IMR-90 (cell line): Measurements from ENCODE around the gene HBEGF. TPM values are rescaled to one million over a fixed set of nuclear protein-coding genes. Genes with fewer than 3 reads are reported as not detected.

Experiments
- ATAC-seq: fragments of 200-7000 bp; cut with Tn5 transposase; 2 replicates; pipeline ENCODE4 v1.9.1; 2020; ENCODE audit warnings: low read depth, mild to moderate bottlenecking, moderate library complexity
- BruUV-seq: library from RNA; stranded (reverse); fragments of 400-500 nt; replicated peaks from 2 replicates; lab custom pipeline; 2021; lab: Mats Ljungman, UMichigan
- CTCF ChIA-PET: fragments of 300-600 bp; formaldehyde crosslinking; extraction: SDS; loops from one replicate; lab custom pipeline; 2021; ENCODE audit warnings: antibody characterized with exemption; lab: Yijun Ruan, JAX
- POLR2A ChIA-PET: fragments of 300-600 bp; sonication (Branson Sonifier 250); formaldehyde crosslinking; loops from one replicate; lab custom pipeline; 2022; ENCODE audit warnings: antibody characterized with exemption; ENCODE audit not compliant: unreplicated experiment; lab: Charles Lee
- DNase-seq: peaks from one replicate; pipeline ENCODE4 v3.0.0; 2013
- H2AFZ ChIP-seq: replicated peaks from 2 replicates; pipeline ENCODE3; 2013; ENCODE audit warnings: low read length, mild to moderate bottlenecking; ENCODE audit not compliant: poor library complexity
- H2AK5ac ChIP-seq: 2 replicates; pipeline ENCODE4 v1.6.1; 2013; ENCODE audit warnings: low read depth, low read length, inconsistent platforms
- H2AK9ac ChIP-seq: replicated peaks from 2 replicates; pipeline ENCODE3; 2013; ENCODE audit warnings: mild to moderate bottlenecking, low read depth, low read length, moderate library complexity; ENCODE audit not compliant: poor library complexity
- H2BK120ac ChIP-seq: 2 replicates; pipeline ENCODE4 v1.6.1; 2013; ENCODE audit warnings: low read depth, low read length, inconsistent platforms
- H2BK15ac ChIP-seq: 3 replicates; pipeline ENCODE4 v1.6.1; 2013; ENCODE audit warnings: low read depth, low read length, inconsistent platforms
- H2BK20ac ChIP-seq: 2 replicates; pipeline ENCODE4 v1.6.1; 2013; ENCODE audit warnings: low read depth, mild to moderate bottlenecking, inconsistent platforms, low read length, moderate library complexity
- H2BK5ac ChIP-seq: 2 replicates; pipeline ENCODE4 v1.6.1; 2013; ENCODE audit warnings: mild to moderate bottlenecking, low read depth, low read length, inconsistent platforms; ENCODE audit not compliant: poor library complexity, severe bottlenecking
- H3K14ac ChIP-seq: replicated peaks from 2 replicates; pipeline ENCODE4 v1.6.1; 2013; ENCODE audit warnings: low read depth, low read length, inconsistent platforms
- H3K18ac ChIP-seq: 2 replicates; pipeline ENCODE4 v1.6.1; 2013; ENCODE audit warnings: low read depth, low read length, control low read depth
- H3K23ac ChIP-seq: 2 replicates; pipeline ENCODE4 v1.6.1; 2013; ENCODE audit warnings: low read depth, low read length, inconsistent platforms
- H3K27ac ChIP-seq: 2 replicates; pipeline ENCODE4 v1.5.1; 2013; ENCODE audit warnings: mild to moderate bottlenecking, control low read depth, low read length; ENCODE audit not compliant: insufficient read depth
- H3K27me3 ChIP-seq: 2 replicates; pipeline ENCODE4 v1.6.1; 2013; ENCODE audit warnings: low read length; ENCODE audit not compliant: control insufficient read depth, insufficient read depth
- H3K36me3 ChIP-seq: 2 replicates; pipeline ENCODE4 v1.6.1; 2013; ENCODE audit warnings: low read length, mixed read lengths; ENCODE audit not compliant: control insufficient read depth, insufficient read depth
- H3K4ac ChIP-seq: 2 replicates; pipeline ENCODE4 v1.6.1; 2013; ENCODE audit warnings: low read depth, low read length, inconsistent platforms
- H3K4me1 ChIP-seq: 2 replicates; pipeline ENCODE4 v1.6.1; 2013; ENCODE audit warnings: low read length, mixed read lengths; ENCODE audit not compliant: control insufficient read depth, insufficient read depth
- H3K4me2 ChIP-seq: 2 replicates; pipeline ENCODE4 v1.6.1; 2013; ENCODE audit warnings: low read depth, mild to moderate bottlenecking, control low read depth, low read length, moderate library complexity
- H3K4me3 ChIP-seq: 2 replicates; pipeline ENCODE4 v1.5.1; 2013; ENCODE audit warnings: low read depth, mild to moderate bottlenecking, control low read depth, low read length, moderate library complexity; ENCODE audit not compliant: insufficient read depth
- H3K56ac ChIP-seq: 2 replicates; pipeline ENCODE4 v1.6.1; 2013; ENCODE audit warnings: low read length, inconsistent platforms; ENCODE audit not compliant: insufficient read depth; ENCODE audit errors: extremely low read depth
- H3K79me1 ChIP-seq, 2 experiments: 2 replicates each; pipeline ENCODE4 v1.6.1; 2013; ENCODE audit warnings: low read length in 2 of 2, inconsistent platforms in 1 of 2, low read depth in 1 of 2
- H3K9ac ChIP-seq: 2 replicates; pipeline ENCODE4 v1.6.1; 2013; ENCODE audit warnings: low read depth, low read length, control low read depth
- H3K9me1 ChIP-seq: 2 replicates; pipeline ENCODE4 v1.6.1; 2013; ENCODE audit warnings: low read length, inconsistent platforms; ENCODE audit not compliant: insufficient read depth
- H3K9me3 ChIP-seq: 2 replicates; pipeline ENCODE4 v1.6.1; 2013; ENCODE audit warnings: low read length; ENCODE audit not compliant: control insufficient read depth, insufficient read depth
- H4K20me1 ChIP-seq: 2 replicates; pipeline ENCODE4 v1.6.1; 2013; ENCODE audit warnings: low read length, inconsistent platforms; ENCODE audit not compliant: insufficient read depth
- H4K5ac ChIP-seq: 2 replicates; pipeline ENCODE4 v1.6.1; 2013; ENCODE audit warnings: mild to moderate bottlenecking, low read depth, low read length, control low read depth
- H4K8ac ChIP-seq, 2 experiments: 2 replicates each; pipeline ENCODE4 v1.6.1; 2013; ENCODE audit warnings: low read depth in 2 of 2, low read length in 2 of 2, control low read depth in 1 of 2, inconsistent platforms in 1 of 2
- H4K91ac ChIP-seq: 2 replicates; pipeline ENCODE4 v1.6.1; 2013; ENCODE audit warnings: low read depth, low read length, inconsistent platforms; ENCODE audit not compliant: insufficient read depth
- BHLHE40 ChIP-seq: fragments of 150-350 bp; IDR thresholded peaks from 2 replicates; pipeline ENCODE4 v1.6.1; 2016; ENCODE audit warnings: mild to moderate bottlenecking, low read depth, low read length
- CHD1 ChIP-seq: IDR thresholded peaks from 2 replicates; pipeline ENCODE4 v1.6.1; 2012; ENCODE audit warnings: low read depth, low read length, improper control_type of control experiment
- CTCF ChIP-seq: conservative IDR thresholded peaks from 2 replicates; pipeline ENCODE4 v1.5.1; 2012; ENCODE audit warnings: mild to moderate bottlenecking, low read depth, low read length, improper control_type of control experiment
- FOS ChIP-seq: fragments of 150-350 bp; IDR thresholded peaks from 2 replicates; pipeline ENCODE4 v1.6.1; 2016; ENCODE audit warnings: low read depth, low read length
- MAZ ChIP-seq: IDR thresholded peaks from 2 replicates; pipeline ENCODE4 v1.6.1; 2012; ENCODE audit warnings: low read depth, mild to moderate bottlenecking, low read length, improper control_type of control experiment, moderate library complexity, borderline replicate concordance
- MXI1 ChIP-seq: IDR thresholded peaks from 2 replicates; pipeline ENCODE4 v1.6.1; 2012; ENCODE audit warnings: low read depth, mild to moderate bottlenecking, low read length, moderate library complexity, borderline replicate concordance
- POLR2A ChIP-seq: IDR thresholded peaks from 2 replicates; pipeline ENCODE4 v1.6.1; 2012; ENCODE audit warnings: mild to moderate bottlenecking, low read depth, low read length
- RAD21 ChIP-seq: IDR thresholded peaks from 2 replicates; pipeline ENCODE4 v1.6.1; 2012; ENCODE audit warnings: low read length, improper control_type of control experiment
- RCOR1 ChIP-seq: IDR thresholded peaks from 2 replicates; pipeline ENCODE4 v1.6.1; 2012; ENCODE audit warnings: mild to moderate bottlenecking, low read length, improper control_type of control experiment; ENCODE audit not compliant: insufficient replicate concordance
- RFX5 ChIP-seq: IDR thresholded peaks from 2 replicates; pipeline ENCODE4 v1.8.0; 2012; ENCODE audit warnings: low read depth, mild to moderate bottlenecking, low read length, moderate library complexity
- WGBS, 2 experiments: methylation state at CpG; one replicate each; pipeline versions ENCODE4 v1.1.5 to v1.1.7; 2013; ENCODE audit warnings: missing lambda C conversion rate in 2 of 2; ENCODE audit not compliant: insufficient read length in 1 of 2; ENCODE audit errors: extremely low coverage in 2 of 2; 5-methylcytosine and 5-hydroxymethylcytosine counted together
- dilution Hi-C: fragments of 300-500 bp; cut with HindIII; formaldehyde crosslinking; loops from one replicate; pipeline ENCODE4 v1.14.3; 2018; ENCODE audit warnings: low sequenced_read_pairs; ENCODE audit not compliant: unreplicated experiment
- in situ Hi-C: fragments of 300-500 bp; cut with MboI; formaldehyde crosslinking; loops from 3 replicates; pipeline ENCODE4 v1.14.3; 2019; ENCODE audit warnings: low sequenced_read_pairs, inconsistent platforms, mixed read lengths
- intact Hi-C: fragments of 100-400 bp; cut with micrococcal nuclease; formaldehyde crosslinking; loops from 2 replicates; pipeline ENCODE4 v1.10.0; 2022
- polyA plus RNA-seq, 3 experiments: library from polyadenylated mRNA; depleted of rRNA; stranded (reverse); fragments of >200 nt; gene quantifications; 2 replicates each; pipeline ENCODE4 v1.2.3, GENCODE V29; 2012; ENCODE audit warnings: low replicate concordance in 1 of 3
- total RNA-seq: library from RNA; depleted of rRNA; stranded (reverse); fragments of >200 nt; gene quantifications from 2 replicates; pipeline ENCODE4 v1.2.3, GENCODE V29; 2012

The HBEGF gene
- total and polyA plus RNA-seq, 2 of the 4 experiments (the other 2 are of a cell fraction), result 18.8 to 36.1 TPM

GRCh38 chr5:140286424-140286823, 60.0 kb downstream of the HBEGF start:
- H3K9me1 ChIP-seq, result no peaks in the 10 kb centered on the region; the same call in 1 of the 2 replicates
- no peak overlapping the region for H3K27ac ChIP-seq
- H3K4me3 ChIP-seq, result no peak overlapping the region
- no peak overlapping the region for H4K91ac ChIP-seq
- DNase-seq (no peak), ATAC-seq (no peak)
- no peaks in the 10 kb centered on the region for H3K27me3 ChIP-seq
- no peak overlapping the region for H3K18ac ChIP-seq
- H2BK5ac ChIP-seq, result no peak overlapping the region
- peaks cover 2% of the 10 kb centered on the region for H3K4me1 ChIP-seq
- in situ Hi-C loops (no loop called here), dilution Hi-C loops (no loop called here), intact Hi-C loops (loop anchor here (2.0 kb wide), 1 partner anchor 26 kb away; no protein-coding TSS in a partner anchor)
- POLR2A ChIA-PET, result no interaction called here
- no peak overlapping the region for H2BK20ac ChIP-seq
- H3K9me3 ChIP-seq, result no peaks in the 10 kb centered on the region
- no peak overlapping the region for H3K23ac ChIP-seq
- H4K20me1 ChIP-seq, result peaks cover 17% of the 10 kb centered on the region; the same call in 1 of the 2 replicates
- WGBS, 2 experiments, result no CpG with 5 or more reads among the region's 5 CpGs
- no peak overlapping the region for H2AK9ac ChIP-seq
- H3K36me3 ChIP-seq, result no peaks in the 10 kb centered on the region
- no peak for TF ChIP-seq CHD1
- no peak for TF ChIP-seq CTCF
- no peak for TF ChIP-seq RAD21
- TF ChIP-seq MAZ, result no peak
- TF ChIP-seq POLR2A, result no peak
- TF ChIP-seq FOS, result no peak
- TF ChIP-seq BHLHE40, result no peak
- no peak for TF ChIP-seq MXI1
- TF ChIP-seq RFX5, result no peak
- TF ChIP-seq RCOR1, result no peak
- H3K79me1 ChIP-seq, result peaks cover 35 to 66% of the 10 kb centered on the region in 2 experiments
- no peak overlapping the region for H3K14ac ChIP-seq
- no peak overlapping the region for H3K9ac ChIP-seq
- H3K56ac ChIP-seq, result no peak overlapping the region
- CTCF ChIA-PET, result interaction anchor here (0.7 kb wide), 1 partner anchor 9 kb away, joined by 3 read pairs; no protein-coding TSS in a partner anchor
- no peak overlapping the region for H2AK5ac ChIP-seq
- no peak overlapping the region for H4K5ac ChIP-seq
- H3K4ac ChIP-seq, result no peak overlapping the region
- no peak overlapping the region for H2BK15ac ChIP-seq
- no peak overlapping the region for H3K4me2 ChIP-seq
- H2AFZ ChIP-seq, result no peak overlapping the region
- H4K8ac ChIP-seq, result no peak overlapping the region
- no TSS peak for BruUV-seq
- no peak overlapping the region for H2BK120ac ChIP-seq
